ENCODE data around the gene RASGRF1. TPM values are rescaled to one million over a fixed set of nuclear protein-coding genes. Genes with fewer than 3 reads are reported as not detected.
A peak's percentile ranks its signal among the peaks of the same experiment; 100 is the strongest.

The RASGRF1 gene
- polyA plus RNA-seq, 1 donor (not counting 4 experiments of a cell fraction or from before 2014, with no cell fraction given): 0.08 TPM

DNA sequence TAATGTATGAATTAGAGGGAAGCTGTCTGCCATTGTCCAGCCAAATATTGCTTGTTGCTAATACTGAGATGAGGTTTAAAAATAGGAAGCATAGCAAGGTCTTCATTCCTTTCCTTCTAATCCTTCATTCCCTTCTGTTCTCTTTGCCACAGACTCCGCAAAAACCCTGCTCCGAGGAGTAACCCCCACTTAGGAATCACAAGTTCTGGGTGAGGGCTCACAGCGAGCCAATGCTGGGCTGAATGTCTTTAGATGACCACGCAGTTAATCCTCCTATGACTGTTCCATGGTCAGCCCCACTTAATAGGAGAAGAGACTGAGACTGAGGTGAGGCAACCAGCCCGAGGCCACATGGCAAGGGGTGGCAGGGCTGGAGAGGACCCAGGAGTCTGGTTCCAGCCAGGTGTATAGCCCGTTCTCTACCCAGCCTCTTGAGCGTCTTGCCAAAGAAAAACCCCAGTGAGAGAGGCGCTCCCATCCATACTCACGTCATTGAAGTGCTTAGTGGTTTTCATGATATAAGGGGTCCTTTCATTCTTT lies 100.8 kb downstream of the RASGRF1 start:
- H2AFZ ChIP-seq (ENCODE audit: control insufficient read depth, low read length): no peak overlapping the region
- no peak overlapping the region for H3K4me2 ChIP-seq (ENCODE audit: control insufficient read depth, extremely low read depth, insufficient read depth, low read depth, low read length)
- FAIRE-seq (no peak), DNase-seq (ENCODE audit: low read depth, low spot score) (no peak)
- dilution Hi-C loops (cut with MboI; ENCODE audit: extremely low pct_ligation_motif_present, low sequenced_read_pairs): no loop called here
- H3K27me3 ChIP-seq (ENCODE audit: control insufficient read depth, extremely low read depth, insufficient read depth, low read length): no peaks in the 10 kb centered on the region
- H3K27ac ChIP-seq (ENCODE audit: control insufficient read depth, insufficient read depth, low read length): peak overlapping the region; percentile 75
- no peaks in the 10 kb centered on the region for H3K36me3 ChIP-seq (ENCODE audit: control insufficient read depth in 2 of 2, extremely low read depth in 1 of 2, insufficient read depth in 2 of 2, low read length in 2 of 2)
- H3K9me3 ChIP-seq (ENCODE audit: control insufficient read depth, low read depth, low read length): no peaks in the 10 kb centered on the region
- no peak overlapping the region for H3K4me3 ChIP-seq (ENCODE audit: control insufficient read depth in 2 of 3, extremely low read depth in 1 of 3, insufficient read depth in 2 of 3, low read depth in 1 of 3, low read length in 3 of 3)
- no peaks in the 10 kb centered on the region for H3K79me2 ChIP-seq (ENCODE audit: control insufficient read depth, insufficient read depth, low read length)
- no peaks in the 10 kb centered on the region for H3K9me1 ChIP-seq (ENCODE audit: control insufficient read depth, extremely low read depth, insufficient read depth, low read length)
- peaks cover 24% of the 10 kb centered on the region for H3K4me1 ChIP-seq (ENCODE audit: control insufficient read depth, extremely low read depth, insufficient read depth, low read length)
- TF ChIP-seq EZH2 (IDR thresholded peaks at IDR 0.05; ENCODE audit: low read length): no peak
- no peak for TF ChIP-seq CTCF (optimal IDR thresholded peaks at IDR 0.05 in 1 of 3, IDR thresholded peaks at IDR 0.05 in 1 of 3, conservative IDR thresholded peaks at IDR 0.05 in 1 of 3; ENCODE audit: extremely low read depth in 1 of 3, insufficient read depth in 2 of 3, low read length in 3 of 3)
- H3K9ac ChIP-seq (ENCODE audit: control insufficient read depth, extremely low read depth, insufficient read depth, low read length): no peak overlapping the region
- no peaks in the 10 kb centered on the region for H4K20me1 ChIP-seq (ENCODE audit: control insufficient read depth, extremely low read depth, insufficient read depth, low read length)

DNA sequence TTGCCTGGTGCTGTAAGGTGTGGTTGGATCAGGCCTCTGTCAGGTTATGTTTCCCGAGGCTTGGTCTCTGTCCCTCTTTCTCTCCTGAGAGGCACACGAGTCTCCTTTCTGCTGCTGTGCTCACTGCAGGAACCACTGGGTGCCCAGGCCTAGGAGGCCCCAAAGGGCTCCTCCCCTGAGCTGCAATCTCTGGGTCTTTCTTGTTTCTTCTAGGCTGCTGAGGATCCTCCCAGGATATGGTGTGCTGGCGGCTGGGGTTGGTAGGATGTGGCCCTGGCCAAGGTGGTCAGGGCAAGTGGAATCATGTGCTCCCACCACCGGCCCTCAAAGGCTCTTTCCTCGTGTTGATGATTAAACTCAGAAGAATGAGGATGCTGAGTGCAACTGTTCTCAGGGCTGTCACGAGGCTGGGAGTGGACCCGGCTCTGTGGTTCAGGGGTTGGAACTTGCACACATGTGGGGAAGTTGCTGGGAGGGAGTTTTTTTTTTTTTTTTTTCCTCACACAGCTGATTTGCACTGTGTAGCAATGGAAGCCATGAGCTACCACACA lies 102.1 kb downstream of the RASGRF1 start:
- H3K9me1 ChIP-seq (ENCODE audit: control insufficient read depth, extremely low read depth, insufficient read depth, low read length): no peaks in the 10 kb centered on the region
- no peaks in the 10 kb centered on the region for H3K79me2 ChIP-seq (ENCODE audit: control insufficient read depth, insufficient read depth, low read length)
- H3K4me2 ChIP-seq (ENCODE audit: control insufficient read depth, extremely low read depth, insufficient read depth, low read depth, low read length): peak overlapping the region; percentile 42
- peak overlapping the region; percentile 49 for H3K9ac ChIP-seq (ENCODE audit: control insufficient read depth, extremely low read depth, insufficient read depth, low read length)
- H3K9me3 ChIP-seq (ENCODE audit: control insufficient read depth, low read depth, low read length): no peaks in the 10 kb centered on the region
- peak; percentile 94 for FAIRE-seq
- H3K36me3 ChIP-seq (ENCODE audit: control insufficient read depth in 2 of 2, extremely low read depth in 1 of 2, insufficient read depth in 2 of 2, low read length in 2 of 2): no peaks in the 10 kb centered on the region
- dilution Hi-C loops (cut with MboI; ENCODE audit: extremely low pct_ligation_motif_present, low sequenced_read_pairs): no loop called here
- peak overlapping the region; percentile 84 for H3K27ac ChIP-seq (ENCODE audit: control insufficient read depth, insufficient read depth, low read length)
- DNase-seq (ENCODE audit: low read depth, low spot score): peak; percentile 96
- H4K20me1 ChIP-seq (ENCODE audit: control insufficient read depth, extremely low read depth, insufficient read depth, low read length): no peaks in the 10 kb centered on the region
- no peak overlapping the region for H3K4me3 ChIP-seq (ENCODE audit: control insufficient read depth in 2 of 3, extremely low read depth in 1 of 3, insufficient read depth in 2 of 3, low read depth in 1 of 3, low read length in 3 of 3)
- peak overlapping the region; percentile 20 for H2AFZ ChIP-seq (ENCODE audit: control insufficient read depth, low read length)
- peaks cover 24% of the 10 kb centered on the region for H3K4me1 ChIP-seq (ENCODE audit: control insufficient read depth, extremely low read depth, insufficient read depth, low read length)
- no peaks in the 10 kb centered on the region for H3K27me3 ChIP-seq (ENCODE audit: control insufficient read depth, extremely low read depth, insufficient read depth, low read length)
- no peak for TF ChIP-seq CTCF (optimal IDR thresholded peaks at IDR 0.05 in 1 of 3, IDR thresholded peaks at IDR 0.05 in 1 of 3, conservative IDR thresholded peaks at IDR 0.05 in 1 of 3; ENCODE audit: extremely low read depth in 1 of 3, insufficient read depth in 2 of 3, low read length in 3 of 3)
- no peak for TF ChIP-seq EZH2 (IDR thresholded peaks at IDR 0.05; ENCODE audit: low read length)
